Measurements from ENCODE around the gene SIPA1L3. TPM values are rescaled to one million over a fixed set of nuclear protein-coding genes. Genes with fewer than 3 reads are reported as not detected.

SIPA1L3 gene
- total RNA-seq, 2 experiments from 2014 or later, result 15.5 to 17.7 TPM

- intact Hi-C loops (cut with DNase I, micrococcal nuclease), result loop anchor here (1.0 to 10.0 kb wide), 17 partner anchors 141 to 1791 kb away; partner anchors contain the start of genes YIF1B (in 2 of the 2), ZNF565 (in 2 of the 2), CATSPERG (in 1 of the 2) and EIF3K (in 1 of the 2)
- ChIA-PET POLR2A (interaction anchor here (1.0 to 3.4 kb wide), 12 partner anchors 10 to 1023 kb away, joined by 3 to 35 read pairs (median 8); partner anchors contain the start of genes CATSPERG, FAM98C, MRPS12 and PSMD8), CTCF (interaction anchor here (1.3 to 1.8 kb wide), 3 partner anchors 141 to 467 kb away, joined by 4 to 7 read pairs (median 5); partner anchors contain the start of gene PSMD8)
- TF ChIP-seq CTCF (IDR thresholded peaks at IDR 0.05), result no peak
- DNase-seq (no peak), ATAC-seq (ENCODE audit: poor library complexity) (no peak)
- no peak overlapping the region for H3K27ac Mint-ChIP-seq
- Histone ChIP-seq H3K4me1 (ENCODE audit: insufficient read depth, low read length) (peaks cover 26% of the 10 kb centered on the region), H3K36me3 (ENCODE audit: insufficient read depth, low read length) (no peaks in the 10 kb centered on the region), H3K27ac (ENCODE audit: low read depth in 1 of 2, low read length in 2 of 2) (no peak overlapping the region), H3K9me3 (ENCODE audit: control insufficient read depth in 1 of 2, insufficient read depth in 1 of 2, low read length in 2 of 2) (no peaks in the 10 kb centered on the region), H3K27me3 (ENCODE audit: control insufficient read depth in 1 of 2, insufficient read depth in 2 of 2, low read length in 2 of 2) (no peaks in the 10 kb centered on the region), H3K4me3 (ENCODE audit: low read length) (peak overlapping the region; percentile 98)
- H3K36me3 Mint-ChIP-seq (ENCODE audit: low read depth), result peaks cover 5% of the 10 kb centered on the region
- peak overlapping the region; percentile 72 for H3K4me3 Mint-ChIP-seq
- H3K27me3 Mint-ChIP-seq, result no peaks in the 10 kb centered on the region
- H3K4me1 Mint-ChIP-seq (ENCODE audit: low read depth), result peaks cover 32% of the 10 kb centered on the region
- H3K9me3 Mint-ChIP-seq, result no peaks in the 10 kb centered on the region
These were observed 887 bp downstream of the SIPA1L3 start for GRCh38 chr19:37907735-37908455.

- no peaks in the 10 kb centered on the region for H3K36me3 ChIP-seq (ENCODE audit: insufficient read depth, low read length)
- no peak overlapping the region for H3K4me3 ChIP-seq (ENCODE audit: low read length)
- peaks cover 38% of the 10 kb centered on the region for H3K4me1 Mint-ChIP-seq (ENCODE audit: low read depth)
- no peaks in the 10 kb centered on the region for H3K27me3 ChIP-seq (ENCODE audit: control insufficient read depth in 1 of 2, insufficient read depth in 2 of 2, low read length in 2 of 2)
- H3K4me1 ChIP-seq (ENCODE audit: insufficient read depth, low read length), result peaks cover 26% of the 10 kb centered on the region
- DNase-seq (no peak), ATAC-seq (ENCODE audit: poor library complexity) (no peak)
- H3K36me3 Mint-ChIP-seq (ENCODE audit: low read depth), result peaks cover 5% of the 10 kb centered on the region
- no peaks in the 10 kb centered on the region for H3K27me3 Mint-ChIP-seq
- no peaks in the 10 kb centered on the region for H3K9me3 ChIP-seq (ENCODE audit: control insufficient read depth in 1 of 2, insufficient read depth in 1 of 2, low read length in 2 of 2)
- H3K4me3 Mint-ChIP-seq, result peak overlapping the region; percentile 38
- no peak overlapping the region for H3K27ac ChIP-seq (ENCODE audit: low read depth in 1 of 2, low read length in 2 of 2)
- no peaks in the 10 kb centered on the region for H3K9me3 Mint-ChIP-seq
- ChIA-PET POLR2A (no interaction called here), CTCF (interaction anchor here (1.1 kb wide), 1 partner anchor 134 kb away, joined by 5 read pairs; no protein-coding TSS in a partner anchor)
- intact Hi-C loops (cut with DNase I, micrococcal nuclease), result loop anchor here (2.0 to 10.0 kb wide), 12 partner anchors 139 to 1792 kb away; partner anchors contain the start of genes ZNF565 (in 2 of the 2), EIF3K (in 1 of the 2), KCNK6 (in 1 of the 2) and MAP4K1 (in 1 of the 2)
- TF ChIP-seq CTCF (IDR thresholded peaks at IDR 0.05), result no peak
- no peak overlapping the region for H3K27ac Mint-ChIP-seq
These were observed 2.7 kb downstream of the SIPA1L3 start for GRCh38 chr19:37909661-37910199.

- Mint-ChIP-seq H3K9me3 (no peaks in the 10 kb centered on the region), H3K4me1 (ENCODE audit: low read depth) (peaks cover 16% of the 10 kb centered on the region)
- CTCF ChIA-PET, result interaction anchor here (1.1 kb wide), 1 partner anchor 12 kb away, joined by 3 read pairs; no protein-coding TSS in a partner anchor
These were observed 7.9 kb downstream of the SIPA1L3 start for GRCh38 chr19:37914908-37915307.

More at GRCh38 chr19:37914908-37915307, 7.9 kb downstream of the SIPA1L3 start:
- DNase-seq, result no peak
- H3K4me1 ChIP-seq (ENCODE audit: insufficient read depth, low read length), result peaks cover 7% of the 10 kb centered on the region
- no peaks in the 10 kb centered on the region for H3K36me3 ChIP-seq (ENCODE audit: insufficient read depth, low read length)
- POLR2A ChIA-PET, result no interaction called here
- no peak for TF ChIP-seq CTCF (IDR thresholded peaks at IDR 0.05)
- H3K9me3 ChIP-seq (ENCODE audit: control insufficient read depth in 1 of 2, insufficient read depth in 1 of 2, low read length in 2 of 2), result no peaks in the 10 kb centered on the region
- Mint-ChIP-seq H3K36me3 (ENCODE audit: low read depth) (peaks cover 11% of the 10 kb centered on the region), H3K4me3 (no peak overlapping the region), H3K27ac (peak overlapping the region; percentile 64), H3K27me3 (no peaks in the 10 kb centered on the region)
- H3K27ac ChIP-seq (ENCODE audit: low read depth in 1 of 2, low read length in 2 of 2), result no peak overlapping the region
- no peak overlapping the region for H3K4me3 ChIP-seq (ENCODE audit: low read length)
- ATAC-seq (ENCODE audit: poor library complexity), result no peak
- no peaks in the 10 kb centered on the region for H3K27me3 ChIP-seq (ENCODE audit: control insufficient read depth in 1 of 2, insufficient read depth in 2 of 2, low read length in 2 of 2)
- intact Hi-C loops (cut with DNase I, micrococcal nuclease), result no loop called here
